ENCODE results near the gene TMEM178B. TPM values are rescaled to one million over a fixed set of nuclear protein-coding genes. Genes with fewer than 3 reads are reported as not detected.

Gene TMEM178B
- total RNA-seq, 4 donors from 2014 or later: 0.15 to 1.2 (median 0.58) TPM

- WGBS, 2 donors: 49 to 68% methylated on average over 2 of the region's 2 CpGs
- no peak overlapping the region for H3K4me3 ChIP-seq (ENCODE audit: low read depth, poor library complexity, severe bottlenecking)
- DNase-seq (ENCODE audit: low spot score in 2 of 2): peak in 1 of 2 donors; percentile 56
- TF ChIP-seq POLR2A (IDR thresholded peaks at IDR 0.05) (no peak), CTCF (IDR thresholded peaks at IDR 0.05) (no peak)
- intact Hi-C loops (cut with DNase I; ENCODE audit: low total_unique reads): no loop called here
These were observed 365.3 kb downstream of the TMEM178B start for GRCh38 chr7:141439164-141439563.

DNA sequence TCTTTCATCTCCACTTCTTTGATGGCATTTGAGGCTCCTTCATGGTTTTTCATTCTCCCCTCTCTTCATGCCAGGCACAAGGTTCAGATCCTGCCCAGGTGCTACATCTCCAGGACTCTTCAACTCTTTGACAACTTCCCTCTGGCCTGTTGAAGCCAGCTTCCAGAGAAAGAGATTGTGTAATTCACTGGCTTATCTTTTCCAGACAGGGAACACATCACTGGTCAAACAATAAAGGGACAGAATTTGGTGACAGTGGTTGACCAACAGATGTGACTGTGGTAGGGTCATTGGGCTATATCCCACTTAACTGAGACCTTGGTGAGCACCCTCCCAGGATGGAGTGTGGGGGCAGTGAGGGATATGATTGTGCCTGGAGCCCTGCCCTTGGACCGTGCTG is 365.9 kb downstream of the TMEM178B start:
- intact Hi-C loops (cut with DNase I; ENCODE audit: low total_unique reads): no loop called here
- WGBS, 2 donors: 40 to 55% methylated on average over 1 of the region's 1 CpG
- DNase-seq (ENCODE audit: low spot score in 2 of 2): peak in 1 of 2 donors; percentile 17
- H3K4me3 ChIP-seq (ENCODE audit: low read depth, poor library complexity, severe bottlenecking): no peak overlapping the region
- TF ChIP-seq CTCF (IDR thresholded peaks at IDR 0.05) (no peak), POLR2A (IDR thresholded peaks at IDR 0.05) (no peak)

DNA sequence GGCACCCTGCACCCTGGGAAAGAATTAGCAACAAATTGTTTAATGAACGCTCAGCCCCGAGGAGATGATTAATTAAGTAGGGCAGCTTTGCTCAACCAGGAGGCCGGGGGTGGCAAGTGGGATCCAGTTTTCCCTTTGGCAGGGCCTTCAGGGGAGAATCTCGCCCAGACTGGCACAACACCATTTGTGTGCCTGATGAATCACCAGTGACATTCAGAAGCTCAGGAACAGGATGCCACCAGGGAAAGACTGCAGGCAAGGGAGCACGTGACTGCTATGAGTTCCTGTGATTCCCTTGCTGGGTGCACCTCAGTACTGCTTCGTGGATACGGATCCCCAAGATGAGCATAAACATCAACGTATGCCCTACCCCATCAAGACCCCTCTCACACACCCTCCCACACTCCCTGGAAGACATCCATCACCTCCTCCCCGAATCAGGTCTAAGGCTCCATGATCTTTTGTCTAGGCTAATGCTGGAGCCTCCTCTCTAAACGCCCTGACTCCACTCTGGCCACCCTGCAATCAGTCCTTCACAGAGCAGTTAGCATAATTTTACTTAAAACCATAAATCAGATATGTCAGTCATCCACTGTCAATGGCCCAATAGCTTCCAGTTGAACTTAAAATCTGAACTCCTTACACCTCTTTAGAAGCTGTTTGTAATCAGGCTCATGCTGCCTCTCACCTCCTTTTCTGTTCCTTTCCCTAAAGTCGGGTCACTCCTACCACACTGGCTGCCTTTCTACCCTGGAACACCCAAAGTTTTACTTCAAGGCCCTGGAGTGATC is 368.2 kb downstream of the TMEM178B start:
- DNase-seq (ENCODE audit: low spot score in 2 of 2): no peak
- TF ChIP-seq POLR2A (IDR thresholded peaks at IDR 0.05): no peak
- TF ChIP-seq CTCF (IDR thresholded peaks at IDR 0.05): no peak
- intact Hi-C loops (cut with DNase I; ENCODE audit: low total_unique reads): no loop called here
- no peak overlapping the region for H3K4me3 ChIP-seq (ENCODE audit: low read depth, poor library complexity, severe bottlenecking)
- WGBS, 2 donors: 52 to 60% methylated on average over 11 of the region's 11 CpGs

DNA sequence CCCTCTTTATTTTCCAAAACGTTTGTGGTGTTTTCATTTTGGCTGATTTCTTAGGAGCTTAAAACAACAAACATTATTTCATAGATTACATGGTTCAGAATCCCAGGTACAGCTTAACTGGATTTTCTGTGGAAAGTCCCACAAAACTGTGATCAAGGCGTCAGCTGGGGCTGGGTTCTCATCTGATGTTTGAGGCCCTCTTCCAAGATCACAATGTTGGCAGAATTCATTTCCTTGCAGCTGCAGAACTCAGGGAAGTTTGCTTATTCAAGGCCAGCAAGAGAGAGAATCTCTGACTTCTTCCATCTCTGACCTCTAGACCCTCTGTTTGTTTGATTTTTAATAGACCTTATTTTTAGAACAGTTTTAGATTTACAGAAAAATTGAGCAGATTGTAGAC is 368.9 kb downstream of the TMEM178B start:
- TF ChIP-seq POLR2A (IDR thresholded peaks at IDR 0.05) (no peak), CTCF (IDR thresholded peaks at IDR 0.05) (no peak)
- WGBS, 2 donors: 21 to 26% methylated on average over 2 of the region's 2 CpGs
- no peak overlapping the region for H3K4me3 ChIP-seq (ENCODE audit: low read depth, poor library complexity, severe bottlenecking)
- DNase-seq (ENCODE audit: low spot score in 2 of 2): no peak
- intact Hi-C loops (cut with DNase I; ENCODE audit: low total_unique reads): no loop called here

GRCh38 chr7:141444961-141445360 is 371.1 kb downstream of the TMEM178B start:
- DNase-seq (ENCODE audit: low spot score in 2 of 2): no peak
- WGBS, 2 donors: 72 to 90% methylated on average over 5 of the region's 5 CpGs
- intact Hi-C loops (cut with DNase I; ENCODE audit: low total_unique reads): no loop called here
- H3K4me3 ChIP-seq (ENCODE audit: low read depth, poor library complexity, severe bottlenecking): no peak overlapping the region
- no peak for TF ChIP-seq CTCF (IDR thresholded peaks at IDR 0.05)
- no peak for TF ChIP-seq POLR2A (IDR thresholded peaks at IDR 0.05)

GRCh38 chr7:141451232-141451631 is 377.4 kb downstream of the TMEM178B start:
- TF ChIP-seq POLR2A (IDR thresholded peaks at IDR 0.05) (no peak), CTCF (IDR thresholded peaks at IDR 0.05) (no peak)
- 83% methylated on average over 6 of the region's 6 CpGs for WGBS, 2 donors
- H3K4me3 ChIP-seq (ENCODE audit: low read depth, poor library complexity, severe bottlenecking): no peak overlapping the region
- intact Hi-C loops (cut with DNase I; ENCODE audit: low total_unique reads): no loop called here
- no peak for DNase-seq (ENCODE audit: low spot score in 2 of 2)

Measured in lower leg skin (tissue), 4 donors.